Stimulated activated CD4-positive, alpha-beta T cell treated with anti-CD3 and anti-CD28 coated beads, Interleukin-2, amount 100 ng/mL, for 24 hours (primary cell): ENCODE data around the gene RUNX1.

Experiments
- DNase-seq, 2 donors: peaks; one replicate each; pipeline ENCODE4 v3.0.0-alpha.2; 2020

RUNX1 gene

DNA sequence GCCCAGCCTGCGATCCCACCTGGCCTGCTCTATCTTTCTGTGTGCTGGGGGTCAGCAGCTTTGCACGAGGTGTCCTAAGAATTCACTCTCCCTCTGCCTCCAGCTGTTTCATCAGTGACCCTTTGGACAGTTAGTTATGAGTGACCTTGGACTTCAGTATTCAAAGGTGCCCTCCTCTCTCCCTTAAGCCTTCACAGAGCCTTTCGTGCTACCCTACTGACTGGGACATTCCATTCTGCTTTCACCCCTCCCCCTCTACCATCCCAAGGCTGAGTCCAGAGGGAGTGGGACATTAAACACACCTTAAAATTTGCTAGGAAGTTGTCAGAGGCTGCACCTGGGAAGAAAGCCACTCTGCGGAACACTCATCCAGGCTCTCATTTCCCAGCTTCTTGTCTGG, 208.4 kb downstream of the RUNX1 start:
- DNase-seq: no peak

DNA sequence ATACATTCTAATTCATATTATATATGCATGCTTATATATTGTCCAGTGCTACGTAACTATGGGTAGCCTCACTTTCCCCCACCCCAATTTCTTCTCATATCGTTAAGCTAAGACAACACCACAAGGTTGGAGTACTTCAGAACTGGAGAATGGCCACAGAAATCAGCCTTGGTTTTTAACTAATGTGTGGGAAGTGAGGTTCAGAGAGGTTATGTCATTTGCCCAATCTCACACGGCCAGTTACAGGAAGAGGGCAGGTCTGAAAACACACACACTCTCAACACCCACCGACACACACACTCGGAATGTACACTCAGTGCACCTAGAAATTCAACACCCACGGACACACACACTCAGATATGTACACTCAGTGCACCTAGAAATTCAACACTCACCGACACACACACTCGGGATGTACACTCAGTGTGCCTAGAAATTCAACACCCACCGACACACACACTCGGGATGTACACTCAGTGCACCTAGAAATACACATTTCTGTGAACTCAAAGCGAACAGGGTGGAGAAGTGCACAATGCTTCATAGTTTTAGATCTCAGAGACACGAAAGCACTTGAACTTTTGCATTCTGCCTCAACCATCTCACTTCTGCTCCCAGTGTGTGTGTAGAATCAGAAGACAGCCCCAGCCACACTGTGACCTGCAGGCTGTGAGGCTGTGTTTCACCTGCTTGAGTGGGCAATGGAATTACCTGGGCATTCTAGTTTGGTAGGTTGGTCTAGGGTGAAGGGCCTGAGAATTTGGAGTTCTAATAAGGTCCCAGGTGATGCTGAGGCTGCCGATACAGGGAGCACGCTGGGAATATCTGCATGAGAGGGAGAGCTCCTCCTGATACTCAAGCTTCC, 209.9 kb downstream of the RUNX1 start:
- no peak for DNase-seq

DNA sequence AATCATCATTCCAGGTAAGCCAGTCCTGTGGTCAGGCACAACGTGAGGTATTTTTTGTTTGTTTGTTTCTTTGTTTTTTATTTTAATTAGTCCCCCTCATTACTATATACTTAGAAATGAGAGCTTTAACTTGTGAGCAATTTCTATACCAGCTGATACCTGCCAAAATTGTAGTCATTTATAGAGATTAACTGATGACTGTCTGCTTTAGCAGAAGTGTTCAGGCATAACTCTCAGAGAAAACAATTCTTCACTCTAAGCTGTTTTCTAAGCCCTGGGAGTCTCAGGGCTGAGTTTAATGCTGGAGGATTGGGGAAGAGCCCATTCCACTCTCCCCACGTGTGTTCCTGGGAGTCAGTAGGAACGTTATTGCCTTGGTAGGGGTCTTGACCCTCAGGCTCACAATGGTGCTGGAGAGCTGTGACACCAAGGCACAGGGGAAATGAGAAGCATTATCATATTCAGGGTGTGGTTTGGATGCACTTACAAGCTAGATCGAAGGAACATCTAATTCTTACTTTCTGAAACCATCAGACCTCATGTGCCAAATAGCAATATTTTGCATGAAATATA, 212.1 kb downstream of the RUNX1 start:
- no peak for DNase-seq

DNA sequence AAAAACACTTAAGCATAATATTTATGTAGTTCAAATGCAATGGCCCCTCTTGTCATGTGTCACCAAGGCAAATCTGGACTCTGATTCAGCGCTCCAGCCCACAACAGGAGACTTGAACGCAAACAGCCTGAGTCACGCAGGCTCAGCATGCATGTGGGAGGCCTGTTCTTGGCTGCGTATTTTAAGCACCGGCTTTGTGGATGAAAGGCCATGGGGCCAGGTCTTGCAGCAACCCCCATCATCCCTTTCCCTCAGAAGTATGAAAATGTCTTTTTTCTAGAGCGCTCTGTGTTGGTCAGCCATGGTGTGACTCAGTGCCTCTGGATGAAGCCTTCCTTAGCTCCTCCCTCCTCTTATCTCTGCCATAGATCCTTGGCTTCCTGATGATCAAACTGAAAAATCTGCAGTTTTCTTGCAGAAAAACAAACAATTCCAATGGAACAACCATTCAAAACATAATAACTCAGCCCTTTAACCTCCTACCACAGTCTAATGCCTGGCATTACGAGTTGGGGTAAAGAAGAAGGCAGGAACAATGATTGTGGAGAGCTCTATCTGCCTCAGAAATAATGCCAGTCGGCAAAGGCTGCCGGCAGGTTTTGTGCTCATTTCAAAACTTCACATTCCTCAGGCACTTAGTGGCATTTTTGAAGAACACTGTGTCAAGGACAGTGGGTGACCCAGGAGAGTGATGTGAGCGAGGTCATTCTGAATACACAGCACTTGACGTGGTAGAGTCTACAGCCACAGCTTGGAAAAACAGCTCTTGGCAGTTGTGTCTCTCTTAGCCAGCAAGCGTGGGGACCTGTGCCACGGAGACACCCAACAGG, 212.8 kb downstream of the RUNX1 start:
- DNase-seq: peak; percentile 45 to 46

DNA sequence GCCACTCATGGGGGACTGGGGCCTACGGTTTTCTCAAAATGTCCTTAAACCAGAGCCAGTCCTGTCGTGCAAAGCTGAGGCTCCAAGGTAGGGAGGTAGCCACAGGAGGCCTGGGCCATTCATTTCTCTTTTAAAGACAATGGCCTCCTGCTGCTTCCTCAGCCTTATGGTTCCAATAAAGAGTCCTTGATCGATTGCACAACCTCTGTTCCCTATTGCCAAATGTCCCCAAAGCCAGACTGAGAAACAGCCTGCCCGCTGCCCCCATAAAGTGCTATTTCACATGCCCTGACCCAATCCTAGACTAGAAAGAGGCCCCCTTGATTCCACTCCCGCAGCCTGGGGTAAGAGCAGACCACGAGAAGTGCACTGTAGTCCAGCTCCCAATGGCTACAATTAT, 213.6 kb downstream of the RUNX1 start:
- DNase-seq: no peak

DNA sequence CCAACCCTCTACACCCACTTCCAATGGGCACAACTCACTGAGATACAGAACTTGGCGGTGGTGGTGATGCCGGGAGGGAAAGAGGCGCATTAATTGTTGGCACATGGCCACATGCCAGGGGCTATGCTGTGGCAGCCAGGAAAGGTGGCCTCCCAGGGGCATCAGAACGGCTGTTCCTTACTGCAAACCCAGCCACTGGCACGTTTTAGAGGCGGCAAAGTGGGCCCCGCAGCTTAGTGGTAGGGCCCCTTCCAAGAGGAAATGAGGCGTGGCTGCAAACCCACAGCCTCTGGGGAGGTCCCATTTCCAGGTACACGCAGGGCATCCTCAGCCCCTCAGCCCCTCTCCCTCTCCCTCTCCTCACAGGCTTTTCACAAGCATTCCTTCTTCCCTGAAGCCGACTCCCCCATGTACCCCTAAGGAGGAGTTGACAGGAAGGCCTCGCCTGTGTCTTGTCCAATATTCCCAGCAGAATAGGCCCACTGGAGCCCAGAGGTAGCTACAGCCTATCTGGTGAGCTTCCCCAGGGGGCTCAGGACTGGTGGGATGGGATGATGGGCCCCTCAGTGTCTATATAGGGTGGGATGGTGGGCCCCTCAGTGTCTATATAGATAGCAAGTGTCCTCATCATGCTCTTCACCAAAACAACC, 214.1 kb downstream of the RUNX1 start:
- DNase-seq: no peak

DNA sequence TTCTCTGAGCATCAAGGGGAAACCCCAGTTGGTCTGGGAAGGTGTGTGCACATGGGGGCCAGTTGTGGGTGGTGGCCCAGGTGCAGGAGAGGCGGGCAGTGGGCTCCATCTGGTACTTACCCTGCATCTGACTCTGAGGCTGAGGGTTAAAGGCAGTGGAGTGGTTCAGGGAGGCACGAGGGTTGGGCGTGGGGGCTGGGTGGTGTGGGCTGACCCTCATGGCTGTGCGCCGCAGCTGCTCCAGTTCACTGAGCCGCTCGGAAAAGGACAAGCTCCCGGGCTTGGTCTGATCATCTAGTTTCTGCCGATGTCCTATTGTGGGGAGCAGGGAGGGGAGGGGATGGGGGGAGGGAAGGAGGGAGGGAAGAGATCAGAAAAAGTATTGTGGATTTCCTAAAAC, 214.8 kb downstream of the RUNX1 start:
- DNase-seq: no peak

DNA sequence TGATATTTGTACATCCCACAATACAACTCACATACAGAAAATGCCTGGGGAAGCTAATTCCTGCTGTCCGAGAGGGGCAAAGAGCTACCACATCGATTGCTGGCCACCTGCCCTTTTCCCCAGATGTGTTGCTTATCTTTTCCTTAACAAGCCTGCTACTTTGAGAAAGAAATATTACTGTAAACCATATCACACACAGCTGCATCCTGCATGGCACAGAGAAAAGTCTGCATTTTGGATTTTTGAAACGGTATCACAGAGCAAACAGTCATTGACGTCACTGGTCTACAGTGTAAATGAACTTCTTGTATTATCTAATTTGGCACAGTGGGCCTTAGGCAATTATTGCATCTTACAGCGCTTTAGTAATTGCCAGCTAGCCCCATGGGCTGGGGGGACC, 215.6 kb downstream of the RUNX1 start:
- DNase-seq: no peak

DNA sequence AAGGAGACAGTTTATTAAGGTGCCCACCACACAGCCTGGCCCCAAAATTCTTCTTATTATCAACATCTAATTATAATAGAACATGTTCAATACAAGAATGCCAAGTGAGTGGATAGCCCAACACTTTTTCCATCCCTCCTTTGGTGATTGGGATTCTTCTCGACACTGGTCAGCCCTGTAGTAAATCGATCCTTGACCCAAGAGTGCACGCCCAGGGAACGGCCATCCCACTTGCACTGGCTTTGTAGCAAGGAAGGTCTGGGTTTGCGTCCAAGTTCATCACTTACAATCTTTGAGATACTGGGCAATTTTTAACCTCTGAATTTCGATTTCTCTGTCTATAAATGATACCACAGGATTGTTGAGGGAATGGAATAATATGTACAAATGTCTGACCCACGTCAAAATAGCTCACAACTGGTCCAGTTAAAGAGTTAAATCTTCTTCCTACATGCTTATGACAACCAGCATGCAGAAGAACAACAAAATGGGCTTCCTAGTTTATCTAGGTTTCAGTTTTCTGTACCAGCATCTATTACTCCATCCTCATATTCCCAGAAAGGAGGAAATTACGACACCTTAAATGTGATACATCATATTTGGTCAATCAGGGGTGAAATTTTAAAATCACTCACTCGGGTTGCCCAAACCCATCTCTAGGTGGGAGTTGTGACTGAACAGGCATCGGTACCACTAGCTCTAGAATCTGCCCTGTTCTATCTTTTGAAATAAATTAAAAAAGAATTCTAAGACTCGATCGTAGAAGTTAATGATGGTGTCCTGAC, 218.5 kb downstream of the RUNX1 start:
- DNase-seq: peak in 1 of 2 donors; percentile 5

DNA sequence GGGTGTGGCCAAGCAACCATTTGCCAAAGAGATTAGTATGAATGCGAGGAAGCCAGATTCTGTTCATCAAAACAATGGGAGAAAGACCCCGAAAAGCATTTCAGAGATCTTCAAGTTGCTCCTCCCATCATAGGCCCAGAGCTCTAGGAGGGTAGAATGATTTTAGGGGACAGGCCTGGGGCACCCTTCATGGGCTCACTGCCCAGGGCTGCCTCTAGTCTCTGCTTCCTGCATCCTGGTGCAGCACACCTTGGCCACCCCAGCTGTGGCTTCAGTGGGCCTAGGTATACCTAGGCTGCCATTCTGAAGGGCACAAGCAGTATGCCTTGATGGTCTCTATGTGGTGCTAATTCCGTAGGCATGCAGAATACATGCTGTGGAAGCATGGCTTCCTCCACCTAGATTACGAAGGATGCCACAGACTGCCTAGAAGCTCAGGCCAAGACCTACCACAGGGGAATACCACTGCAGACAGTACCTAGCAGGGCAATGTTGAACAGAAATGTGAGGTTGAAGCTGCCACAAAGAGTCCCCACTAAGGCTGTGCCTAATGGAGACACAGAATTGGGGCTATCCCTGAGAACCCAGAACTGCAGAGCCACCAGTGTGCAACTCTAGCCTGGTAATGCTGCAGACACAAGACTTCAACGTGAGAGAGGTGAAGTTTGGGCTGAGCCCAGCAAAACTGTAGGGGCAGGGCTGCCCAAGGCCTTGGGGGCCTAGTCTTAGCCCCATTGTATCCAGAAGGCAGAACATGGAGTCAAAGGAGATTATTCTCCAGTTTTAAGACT, 221.5 kb downstream of the RUNX1 start:
- DNase-seq: peak in 1 of 2 donors; percentile 12

DNA sequence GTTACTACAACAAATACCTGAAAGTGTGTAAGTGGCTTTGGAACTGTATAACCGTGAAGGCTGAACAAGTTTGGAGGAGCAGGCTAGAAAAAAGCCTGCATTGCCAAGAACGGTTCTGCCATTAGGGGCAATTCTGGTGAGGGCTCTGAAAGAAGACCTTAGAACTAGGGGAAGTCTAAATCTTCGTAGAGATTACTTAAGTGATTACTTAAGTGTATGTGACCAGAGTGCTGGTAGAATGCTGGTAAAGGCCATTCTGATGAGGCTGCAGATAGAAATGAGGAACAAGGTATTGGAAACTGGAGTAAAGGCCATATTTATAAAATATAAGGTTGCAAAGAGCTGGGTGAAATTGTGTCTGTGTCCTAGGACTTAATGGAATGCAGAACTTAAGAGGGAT, 222.3 kb downstream of the RUNX1 start:
- no peak for DNase-seq

DNA sequence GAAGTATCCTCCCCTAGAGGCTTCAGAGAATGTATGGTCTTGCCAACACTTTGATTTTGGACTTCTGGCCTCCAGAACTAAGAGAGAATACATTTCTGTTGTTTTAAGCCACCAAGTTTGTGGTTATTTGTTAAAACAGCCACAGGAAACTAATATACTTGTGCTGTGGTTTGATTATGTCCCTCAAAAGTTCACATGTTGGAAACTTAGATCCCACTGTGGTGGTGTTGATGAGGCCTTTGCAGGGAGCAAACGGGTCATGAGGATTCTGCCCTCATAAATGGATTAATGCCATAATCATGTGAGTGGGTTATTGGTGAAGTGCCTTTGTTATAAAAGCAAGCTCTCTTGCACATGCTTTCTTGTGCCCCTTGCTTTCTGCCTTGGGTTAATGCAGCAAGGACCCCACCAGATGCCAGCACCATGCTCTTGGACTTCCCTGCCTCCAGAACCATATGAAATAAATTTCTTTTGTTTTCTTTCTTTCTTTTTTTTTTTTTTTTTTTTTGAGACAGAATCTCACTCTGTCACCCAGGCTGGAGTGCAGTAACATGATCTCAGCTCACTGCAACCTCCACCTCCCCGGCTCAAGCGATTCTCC, 223.1 kb downstream of the RUNX1 start:
- no peak for DNase-seq

DNA sequence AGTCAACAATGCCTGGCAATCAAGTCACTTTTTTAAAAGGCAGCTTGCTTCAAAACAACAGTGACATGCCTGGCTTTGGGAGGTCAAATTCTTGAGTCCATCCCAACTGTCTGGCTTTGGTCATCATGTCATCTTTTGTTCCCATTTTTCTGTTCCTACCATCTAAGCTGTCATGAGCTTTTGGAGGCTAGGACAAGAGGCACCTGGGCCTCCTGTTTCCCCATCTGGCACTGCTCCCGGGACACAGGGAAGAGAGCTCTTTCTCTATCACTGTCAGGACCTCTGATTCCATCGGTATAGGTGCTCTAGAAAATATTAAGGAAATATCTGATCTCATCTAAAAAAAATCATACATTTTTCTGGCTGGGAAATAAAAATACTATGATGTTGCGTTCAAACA, 224.0 kb downstream of the RUNX1 start:
- no peak for DNase-seq

DNA sequence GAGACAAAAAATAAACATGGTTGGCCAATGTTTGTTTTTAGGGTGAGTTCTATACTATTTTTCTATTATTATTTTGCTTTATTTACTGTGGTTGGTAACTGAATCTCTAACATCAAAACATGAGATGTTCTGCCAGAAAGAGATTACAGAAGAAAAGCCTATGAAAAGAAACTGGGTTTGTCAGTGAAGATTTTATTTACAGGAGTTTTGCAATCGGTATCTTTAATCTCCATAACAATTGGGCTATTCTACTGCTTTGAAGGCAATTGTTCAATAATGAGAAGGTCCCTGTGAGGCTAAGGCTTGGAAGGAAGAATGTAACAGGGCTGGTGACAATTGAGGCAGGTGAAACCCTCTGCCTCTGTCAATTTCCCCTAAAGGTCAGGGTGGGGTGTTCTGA, 224.8 kb downstream of the RUNX1 start:
- DNase-seq: no peak

DNA sequence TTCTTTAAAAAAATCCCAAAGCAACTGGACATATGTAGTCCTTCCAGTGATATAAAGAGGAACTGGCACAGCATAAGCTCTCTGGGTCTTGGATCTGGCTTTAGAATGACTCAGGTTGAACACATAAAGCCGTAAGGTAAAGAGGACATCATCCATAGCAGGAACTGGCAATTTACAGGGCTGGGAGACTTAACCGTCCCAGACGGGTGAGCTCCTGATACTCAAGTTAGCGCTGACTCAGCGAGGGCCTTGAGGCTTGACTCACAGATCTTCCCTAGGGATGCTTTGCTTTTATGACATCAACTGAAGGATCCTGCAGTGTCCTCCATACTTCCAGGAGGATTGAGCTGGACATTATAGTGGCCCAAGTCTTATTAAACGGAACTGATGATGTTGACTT, 226.2 kb downstream of the RUNX1 start:
- no peak for DNase-seq

DNA sequence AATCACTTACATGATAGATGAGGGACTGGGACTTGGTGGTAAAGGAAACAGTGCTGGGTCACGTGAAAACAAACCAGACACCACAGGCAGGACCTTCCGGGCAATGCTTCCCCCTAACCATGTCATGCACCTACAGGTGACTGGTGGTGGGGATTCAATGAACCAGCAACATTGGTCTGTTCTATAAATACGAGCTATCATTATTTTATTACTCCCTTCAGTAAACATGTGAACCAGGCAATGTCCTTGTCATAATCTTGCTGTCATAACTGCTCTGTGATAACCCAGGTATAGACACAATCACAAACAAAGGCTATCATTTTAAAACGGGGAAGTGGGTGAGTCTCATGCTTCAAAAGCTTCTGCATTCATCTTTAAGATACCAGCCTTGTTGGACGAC, 226.9 kb downstream of the RUNX1 start:
- no peak for DNase-seq

DNA sequence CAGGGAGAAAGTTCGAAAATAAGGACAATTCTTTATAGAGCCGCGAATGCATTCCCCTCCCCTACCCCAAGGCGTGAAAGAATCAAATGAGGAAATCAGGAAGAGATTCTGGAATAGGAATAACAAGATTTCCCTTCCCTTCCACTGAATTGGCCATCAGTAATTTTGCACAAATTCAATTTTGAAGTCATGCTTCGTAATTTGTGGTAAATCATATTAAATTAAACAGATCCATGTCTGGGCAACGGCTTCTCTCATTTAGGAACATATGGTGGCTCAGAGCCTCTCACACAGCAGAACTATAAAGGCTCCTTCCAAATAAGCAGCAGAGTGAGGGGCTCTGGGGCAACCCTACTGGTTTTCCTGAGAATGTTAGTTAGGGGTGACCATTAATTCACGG, 227.4 kb downstream of the RUNX1 start:
- DNase-seq: no peak

DNA sequence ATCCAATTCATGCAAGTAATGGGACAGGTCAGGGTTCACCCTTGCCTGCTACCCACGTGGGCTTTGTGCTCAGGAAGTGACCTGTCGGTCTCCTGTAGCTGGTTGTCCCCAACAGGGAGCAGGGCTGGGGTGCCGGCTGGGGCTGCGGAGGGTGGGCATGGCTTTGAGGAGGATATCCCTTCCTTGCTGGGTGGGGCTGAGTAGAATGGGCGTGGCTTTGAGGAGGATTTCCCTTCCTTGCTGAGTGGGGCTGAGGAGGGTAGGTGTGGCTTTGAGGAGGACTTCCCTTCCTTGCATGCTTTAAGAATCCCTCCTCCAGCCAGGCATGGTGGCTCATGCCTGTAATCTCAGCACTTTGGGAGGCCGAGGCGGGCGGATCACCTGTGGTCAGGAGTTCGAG, 229.1 kb downstream of the RUNX1 start:
- no peak for DNase-seq

DNA sequence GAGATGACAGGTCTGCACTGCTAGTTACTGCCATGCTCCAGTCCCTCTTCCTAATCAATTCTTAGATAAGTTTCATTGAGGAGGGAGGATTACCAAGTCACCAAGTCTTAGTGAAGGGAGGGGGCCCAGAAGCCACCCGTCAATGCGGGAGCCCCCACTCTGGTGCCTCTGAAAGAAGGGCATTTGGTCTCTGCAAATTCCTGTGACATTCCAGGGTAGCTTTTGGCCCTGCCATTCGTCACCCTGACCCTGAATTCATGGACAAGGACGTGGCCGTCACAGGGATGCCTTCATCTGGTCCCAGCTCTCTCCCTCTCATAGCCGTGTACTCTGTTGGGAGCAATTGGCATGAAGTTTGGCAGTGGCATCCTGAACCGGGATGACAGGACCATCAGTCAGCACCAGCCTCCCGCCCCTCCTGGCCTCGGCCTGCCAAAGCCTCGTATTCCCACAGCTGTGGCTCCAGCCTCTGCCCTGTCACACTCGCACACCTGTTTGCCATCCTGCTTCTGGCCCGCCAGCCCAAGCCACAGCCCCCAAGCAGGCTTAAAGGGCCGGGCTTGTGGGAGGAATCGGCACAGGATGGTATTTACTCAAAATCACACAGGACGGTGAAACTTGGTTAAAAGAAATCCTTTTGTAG, 229.6 kb downstream of the RUNX1 start:
- DNase-seq: no peak

DNA sequence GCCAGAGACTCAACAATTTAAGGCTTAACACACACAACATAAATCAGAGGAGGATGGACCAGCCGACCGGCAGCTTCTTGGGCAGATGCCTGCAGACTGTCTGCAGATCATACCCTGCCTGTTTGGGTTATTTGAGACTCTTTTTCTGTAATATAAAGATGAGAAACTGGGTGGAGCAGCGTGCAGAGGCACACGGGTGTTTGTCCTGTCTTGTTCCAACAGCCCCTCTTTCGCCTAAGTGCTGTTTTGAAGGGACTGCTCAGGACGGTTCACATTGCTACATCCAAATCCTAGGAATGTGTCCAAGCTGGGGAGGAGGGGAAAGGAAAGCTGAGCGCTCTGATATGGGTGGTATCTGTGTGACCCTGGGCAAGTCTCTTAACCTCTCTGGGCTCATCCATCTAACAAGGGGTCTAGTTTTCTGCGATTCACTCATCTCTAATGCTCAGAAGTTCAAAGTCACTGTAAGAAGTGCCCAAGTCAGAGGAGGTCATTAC, 230.4 kb downstream of the RUNX1 start:
- DNase-seq: no peak
